Stimulated activated CD4-positive, alpha-beta T cell treated with anti-CD3 and anti-CD28 coated beads, TNF-alpha, amount 100 ng/mL, for 4 hours (primary cell): ENCODE measurements around the gene TDRD7.
"Not testable (repeated sequence)": the region's sequence is repeated elsewhere in the genome, so short reads cannot be mapped to it uniquely, and the experiment has no call there.

Experiments used
- DNase-seq, 3 experiments: peaks; one replicate each; pipeline ENCODE4 v3.0.0-alpha.2; 2020; ENCODE audit warnings: low read depth in 3 of 3

The TDRD7 gene

DNA sequence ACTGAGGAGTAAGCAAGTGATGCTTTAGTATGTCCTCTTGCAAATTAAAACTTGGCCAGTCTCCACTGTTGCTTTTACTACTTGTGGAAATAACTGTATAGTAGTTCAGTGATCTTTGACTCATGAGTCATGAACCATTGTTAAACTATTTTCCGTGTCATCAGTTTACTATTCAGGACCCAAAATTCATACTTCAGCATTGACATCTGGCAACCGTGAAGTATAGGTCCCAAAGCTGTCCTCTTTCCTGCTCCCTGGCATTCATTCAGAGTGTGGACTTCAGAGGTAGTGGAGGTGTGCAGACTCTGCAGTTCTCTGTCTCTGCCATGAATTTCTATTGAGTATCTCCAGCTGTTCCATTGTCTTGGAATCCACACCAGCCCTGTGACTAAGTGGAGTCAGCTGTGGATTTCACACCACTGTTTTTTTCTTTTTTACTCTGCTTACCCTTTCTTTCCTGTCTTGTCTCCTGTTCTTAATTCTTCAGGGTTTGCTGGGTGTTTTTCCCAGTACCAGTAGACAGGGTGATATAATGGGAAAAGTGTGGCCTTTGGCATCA lies 7.5 kb downstream of the TDRD7 start:
- DNase-seq, result no peak

GRCh38 chr9:97425336-97425972 lies 13.6 kb downstream of the TDRD7 start:
- no peak for DNase-seq

DNA sequence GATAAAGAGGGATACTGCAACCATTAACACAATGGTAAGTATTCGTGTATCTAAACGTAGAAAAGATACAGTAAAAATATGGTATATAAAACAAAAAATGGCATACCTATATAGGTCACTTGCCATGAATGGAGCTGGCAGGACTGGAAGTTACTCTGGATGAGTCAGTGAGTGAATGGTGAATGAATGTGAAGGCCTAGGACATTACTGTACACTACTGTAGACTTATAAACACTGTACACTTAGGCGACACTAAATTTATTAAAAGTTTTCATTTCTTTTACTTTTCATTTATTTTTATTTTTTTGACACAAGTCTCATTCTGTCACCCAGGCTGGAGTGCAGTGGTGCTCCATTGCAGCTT lies 14.1 kb downstream of the TDRD7 start:
- DNase-seq, result no peak

- DNase-seq, result no peak
Observed at GRCh38 chr9:97427885-97428284, 16.0 kb downstream of the TDRD7 start.

GRCh38 chr9:97430316-97431043 lies 18.6 kb downstream of the TDRD7 start:
- no peak for DNase-seq

DNA sequence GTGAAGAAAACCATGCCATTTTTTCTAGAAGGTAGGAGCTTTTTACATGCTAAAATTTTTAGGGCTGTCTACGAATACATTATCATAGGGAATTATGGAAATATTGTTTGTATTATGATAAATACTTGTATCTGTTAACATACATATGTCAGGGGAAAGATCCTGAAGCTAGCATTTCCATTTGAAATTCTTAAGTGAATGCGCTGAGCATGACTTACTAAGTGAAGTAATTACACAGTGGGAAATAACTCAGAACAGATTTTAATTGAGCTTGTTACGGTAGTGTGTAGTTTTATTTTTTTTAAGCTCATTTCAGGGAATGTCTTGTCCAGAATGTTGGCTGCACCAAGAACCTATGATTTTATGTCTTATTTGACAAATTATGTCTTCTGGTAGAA lies 19.1 kb downstream of the TDRD7 start:
- DNase-seq, result no peak

GRCh38 chr9:97431549-97432143 lies 19.8 kb downstream of the TDRD7 start:
- no peak for DNase-seq

DNA sequence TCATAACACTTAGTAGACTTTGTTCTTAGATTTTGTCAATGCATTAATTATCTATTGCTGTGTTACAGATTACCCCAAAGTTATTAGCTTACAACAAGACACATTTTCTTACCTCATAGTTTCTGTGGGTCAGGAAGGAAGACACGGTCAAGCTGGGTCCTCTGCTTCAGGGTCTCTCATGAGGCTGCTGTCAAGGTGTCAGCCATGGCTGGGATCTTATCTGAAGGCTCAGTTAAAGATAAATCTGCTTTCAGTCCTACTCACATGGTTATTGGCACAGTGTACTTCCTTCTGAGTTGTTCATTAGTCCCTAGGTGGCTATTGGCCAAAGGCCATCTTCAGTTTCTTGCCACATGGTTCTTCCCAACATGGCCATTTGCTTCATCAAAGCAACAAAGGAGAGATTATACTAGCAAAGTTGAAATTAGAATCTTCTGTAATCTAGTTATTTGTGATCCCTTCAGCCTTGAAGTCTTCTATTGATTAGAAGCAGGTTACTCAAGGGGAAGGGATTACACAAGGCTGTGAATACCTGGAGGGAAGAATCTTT lies 25.2 kb downstream of the TDRD7 start:
- no peak for DNase-seq

- no peak for DNase-seq
Observed at GRCh38 chr9:97438257-97438656, 26.4 kb downstream of the TDRD7 start.

GRCh38 chr9:97438666-97439065 lies 26.8 kb downstream of the TDRD7 start:
- DNase-seq, result no peak

- no peak for DNase-seq
Observed at GRCh38 chr9:97440160-97440559, 28.3 kb downstream of the TDRD7 start.

GRCh38 chr9:97441729-97442128 lies 29.8 kb downstream of the TDRD7 start:
- DNase-seq, result no peak

- DNase-seq, result no peak
Observed at GRCh38 chr9:97445119-97445701, 33.3 kb downstream of the TDRD7 start.

DNA sequence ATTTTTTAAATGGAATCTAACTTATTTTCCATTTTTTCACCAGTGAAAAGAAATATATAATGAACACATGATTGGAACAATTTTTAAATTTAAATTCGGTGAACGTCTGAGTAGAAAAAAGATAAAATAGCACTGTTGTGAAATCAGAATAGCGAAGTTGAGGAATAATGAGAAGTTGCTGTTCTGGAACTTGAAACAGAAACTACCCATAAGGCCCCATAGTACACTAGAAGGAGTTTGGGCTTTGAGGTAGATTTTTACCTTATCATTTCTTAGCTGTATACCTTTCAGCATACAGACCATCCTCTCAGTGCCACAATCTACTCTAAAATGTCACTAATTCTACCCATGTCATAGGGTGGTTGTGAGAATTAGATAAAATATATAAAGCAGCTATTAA lies 35.1 kb downstream of the TDRD7 start:
- DNase-seq, result no peak

- not testable (repeated sequence) for DNase-seq
Observed at GRCh38 chr9:97453573-97453972, 41.7 kb downstream of the TDRD7 start.

DNA sequence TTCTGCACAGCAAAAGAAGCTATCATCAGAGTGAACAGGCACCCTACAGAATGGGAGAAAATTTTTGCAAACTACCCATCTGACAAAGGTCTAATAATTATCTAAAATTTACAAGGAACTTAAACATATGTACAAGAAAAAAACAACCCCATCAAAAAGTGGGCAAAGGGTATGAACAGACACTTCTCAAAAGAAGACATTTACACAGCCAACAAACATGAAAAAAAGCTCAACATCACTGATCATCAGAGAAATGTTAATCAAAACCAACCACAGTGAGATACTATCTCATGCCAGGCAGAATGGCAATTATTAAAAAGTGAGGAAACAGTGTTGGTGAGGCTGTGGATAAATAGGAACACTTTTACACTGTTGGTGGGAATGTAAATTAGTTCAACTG lies 44.9 kb downstream of the TDRD7 start:
- DNase-seq, result not testable (repeated sequence)

DNA sequence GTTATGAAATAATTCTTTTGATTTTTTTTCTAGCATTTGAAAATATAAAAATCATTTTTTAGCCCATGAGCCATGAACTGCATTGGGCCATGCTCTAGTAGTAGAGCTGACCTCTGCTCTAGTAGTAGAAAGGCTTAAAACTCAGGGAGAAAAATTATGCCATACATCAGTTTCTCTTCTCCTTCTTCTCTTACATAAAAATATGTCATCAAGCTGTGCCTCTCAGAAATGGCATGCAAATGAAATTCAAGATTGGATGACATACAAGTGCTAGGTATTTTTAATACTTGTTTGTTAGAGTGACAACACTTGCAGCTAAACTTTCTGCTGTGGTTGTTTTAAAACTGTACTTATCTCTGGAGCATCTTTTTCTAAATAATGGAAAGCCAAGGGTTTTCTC lies 47.4 kb downstream of the TDRD7 start:
- no peak for DNase-seq

DNA sequence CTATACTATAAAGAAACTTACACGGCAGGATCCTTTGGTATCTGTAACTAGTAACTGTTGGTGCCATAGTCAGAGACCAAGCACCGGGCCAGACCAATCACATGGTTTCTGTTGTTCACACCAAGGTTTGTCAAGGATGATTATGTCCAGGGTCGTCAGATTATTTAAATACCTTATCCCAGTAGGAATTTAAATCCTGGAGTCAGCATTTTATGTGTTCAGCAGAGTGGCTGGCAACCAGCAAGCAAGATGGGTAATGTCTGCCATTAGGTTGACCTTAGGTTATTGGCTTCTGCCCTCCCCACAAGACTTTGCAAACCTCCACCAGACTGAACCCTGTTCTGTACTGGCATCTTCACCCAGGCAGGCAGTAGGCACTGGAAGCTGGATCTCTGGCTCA lies 50.3 kb downstream of the TDRD7 start:
- DNase-seq, result no peak

GRCh38 chr9:97462914-97463313 lies 51.0 kb downstream of the TDRD7 start:
- no peak for DNase-seq

DNA sequence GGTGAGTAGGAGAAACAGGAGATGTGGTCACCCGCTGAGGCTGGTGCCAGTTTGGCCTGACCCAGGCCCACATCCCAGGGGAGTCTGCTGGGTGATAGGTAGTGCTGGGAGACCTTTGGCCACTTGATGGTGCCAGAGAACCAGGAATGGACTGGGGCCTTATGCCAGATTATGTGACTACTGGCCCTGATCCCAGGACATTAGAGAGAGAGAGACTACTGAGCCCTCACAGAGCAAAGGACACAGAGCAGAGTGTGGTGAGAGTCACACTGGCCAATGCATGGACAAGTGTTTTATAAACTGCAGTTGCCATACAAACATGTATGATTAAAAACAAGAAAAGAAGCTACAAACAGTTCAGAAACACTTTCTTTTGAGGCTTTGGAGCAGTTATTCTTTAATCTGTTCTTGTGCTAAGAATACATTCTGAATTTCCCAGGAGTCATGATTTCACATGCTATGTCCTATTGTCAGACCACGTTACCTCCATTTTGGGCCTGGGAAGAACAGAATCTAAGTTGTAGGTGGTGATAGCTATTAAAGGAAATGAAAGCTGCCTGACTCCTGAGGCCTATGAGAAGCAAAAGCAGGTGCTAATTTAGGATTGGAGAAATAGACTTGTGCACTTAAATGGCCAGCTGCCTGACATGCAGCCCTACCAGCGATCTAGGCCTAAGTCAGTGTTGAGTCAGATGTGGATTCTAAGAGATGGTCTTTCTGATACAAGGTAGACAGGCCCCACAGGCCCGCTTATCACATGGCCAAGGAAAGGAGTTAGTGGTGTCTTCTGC lies 57.0 kb downstream of the TDRD7 start:
- peak in 1 of 3 experiments; percentile 2 for DNase-seq

- DNase-seq, result no peak
Observed at GRCh38 chr9:97470076-97470475, 58.2 kb downstream of the TDRD7 start.
